ENCODE measurements around the gene TEC.
A peak's percentile ranks its signal among the peaks of the same experiment; 100 is the strongest.

DNA sequence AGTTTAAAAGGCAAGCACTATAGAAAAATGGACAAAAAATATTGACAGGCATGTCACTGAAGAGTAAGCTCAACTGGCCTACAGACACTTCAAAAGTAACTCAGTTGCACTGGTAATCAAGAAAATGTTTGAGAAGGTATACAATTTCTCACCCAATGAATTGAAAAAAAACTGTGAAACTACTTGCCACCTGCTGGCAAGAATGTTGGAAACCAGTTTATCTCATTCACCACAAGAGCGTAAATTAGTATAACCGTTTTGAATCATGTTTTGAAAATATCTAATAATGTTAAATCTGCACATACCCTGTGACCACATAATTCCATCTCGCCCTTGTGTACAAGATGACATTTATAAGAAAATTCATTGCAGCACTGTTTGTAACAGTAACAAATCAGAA lies 167.3 kb downstream of the TEC start:
- TF ChIP-seq, protein P1, sequence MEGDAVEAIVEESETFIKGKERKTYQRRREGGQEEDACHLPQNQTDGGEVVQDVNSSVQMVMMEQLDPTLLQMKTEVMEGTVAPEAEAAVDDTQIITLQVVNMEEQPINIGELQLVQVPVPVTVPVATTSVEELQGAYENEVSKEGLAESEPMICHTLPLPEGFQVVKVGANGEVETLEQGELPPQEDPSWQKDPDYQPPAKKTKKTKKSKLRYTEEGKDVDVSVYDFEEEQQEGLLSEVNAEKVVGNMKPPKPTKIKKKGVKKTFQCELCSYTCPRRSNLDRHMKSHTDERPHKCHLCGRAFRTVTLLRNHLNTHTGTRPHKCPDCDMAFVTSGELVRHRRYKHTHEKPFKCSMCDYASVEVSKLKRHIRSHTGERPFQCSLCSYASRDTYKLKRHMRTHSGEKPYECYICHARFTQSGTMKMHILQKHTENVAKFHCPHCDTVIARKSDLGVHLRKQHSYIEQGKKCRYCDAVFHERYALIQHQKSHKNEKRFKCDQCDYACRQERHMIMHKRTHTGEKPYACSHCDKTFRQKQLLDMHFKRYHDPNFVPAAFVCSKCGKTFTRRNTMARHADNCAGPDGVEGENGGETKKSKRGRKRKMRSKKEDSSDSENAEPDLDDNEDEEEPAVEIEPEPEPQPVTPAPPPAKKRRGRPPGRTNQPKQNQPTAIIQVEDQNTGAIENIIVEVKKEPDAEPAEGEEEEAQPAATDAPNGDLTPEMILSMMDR (IDR thresholded peaks at IDR 0.05), result peak in 1 of 7 experiments; percentile 11
- no peak for TF ChIP-seq POLR2A (IDR thresholded peaks at IDR 0.05)
